HG02763 (cell line): ENCODE data around the gene SMIM14.
"Not testable (repeated sequence)": the region's sequence is repeated elsewhere in the genome, so short reads cannot be mapped to it uniquely, and the experiment has no call there.

ENCODE experiments used
- ATAC-seq: cut with Tn5 transposase; IDR thresholded peaks from one replicate; pipeline ENCODE4 v1.9.1; 2021; ENCODE audit warnings: mild to moderate bottlenecking, moderate library complexity; ENCODE audit not compliant: unreplicated experiment

SMIM14 gene

DNA sequence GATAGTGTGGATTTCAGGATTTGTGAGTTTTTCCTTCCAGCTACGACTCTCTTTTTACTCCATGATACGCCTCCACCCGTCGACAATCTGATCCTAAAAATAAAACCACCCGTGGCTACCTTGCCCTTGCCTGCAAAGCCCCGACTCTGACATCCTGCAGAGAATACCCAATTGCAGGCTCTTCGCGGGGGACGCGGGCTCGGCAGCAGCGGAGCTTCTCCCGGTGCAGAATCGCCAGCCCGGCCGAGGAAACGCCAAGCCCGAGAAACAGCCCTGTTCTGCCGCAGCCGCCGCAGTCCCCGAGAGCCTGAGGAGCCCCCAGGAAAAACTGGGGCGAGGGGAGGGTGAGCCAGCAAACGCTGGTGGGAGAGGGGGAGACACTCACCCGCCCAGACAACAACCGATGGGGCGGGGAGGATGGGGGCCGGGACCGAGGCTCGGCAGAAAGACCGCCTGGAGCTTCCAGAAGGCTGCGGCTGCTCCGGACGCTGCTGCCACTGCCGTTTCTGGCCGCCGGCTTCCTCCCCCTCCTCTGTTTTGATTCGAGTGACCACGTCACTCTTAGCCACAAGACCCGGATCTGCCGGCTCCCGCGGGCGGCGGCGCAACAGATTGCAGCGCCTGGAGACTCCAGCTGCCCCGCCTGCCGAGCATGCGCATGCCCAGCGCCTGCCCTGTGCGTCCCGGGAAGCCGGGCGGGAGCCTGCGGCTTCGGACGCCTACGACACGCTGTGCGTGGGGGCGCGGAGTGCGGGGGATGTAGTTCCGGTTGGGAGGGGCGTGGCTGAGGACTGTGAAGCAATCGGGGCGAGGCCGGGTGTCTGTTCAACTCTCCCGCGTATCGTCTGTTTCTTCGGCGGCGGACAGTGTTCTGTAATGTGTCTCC lies at the start of gene SMIM14:
Gene SMIM14 (minus strand): TSS at position 512 of the 886 bp plus-strand sequence. CDS start 33,720 bp downstream, outside the sequence.
- peak; percentile 82 for ATAC-seq

DNA sequence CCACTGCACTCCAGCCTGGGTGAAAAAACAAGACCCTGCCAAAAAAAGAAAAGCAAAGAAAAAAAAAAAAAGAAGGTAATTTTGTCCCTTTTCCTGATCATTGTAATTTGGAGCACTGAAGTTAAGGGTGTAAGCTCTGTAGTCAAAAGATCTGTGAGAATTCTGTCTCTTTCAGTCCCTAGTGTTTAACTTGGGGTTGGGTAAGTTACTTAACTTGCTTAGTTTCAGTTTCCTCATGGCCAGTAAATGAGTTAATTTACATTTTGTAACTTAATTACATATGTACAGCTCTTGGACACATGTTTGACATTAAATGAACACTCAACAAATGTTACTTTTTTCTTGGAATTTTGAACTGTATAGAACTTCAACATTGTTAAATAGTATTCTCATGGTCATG lies 48.3 kb upstream of the SMIM14 start:
- no peak for ATAC-seq

DNA sequence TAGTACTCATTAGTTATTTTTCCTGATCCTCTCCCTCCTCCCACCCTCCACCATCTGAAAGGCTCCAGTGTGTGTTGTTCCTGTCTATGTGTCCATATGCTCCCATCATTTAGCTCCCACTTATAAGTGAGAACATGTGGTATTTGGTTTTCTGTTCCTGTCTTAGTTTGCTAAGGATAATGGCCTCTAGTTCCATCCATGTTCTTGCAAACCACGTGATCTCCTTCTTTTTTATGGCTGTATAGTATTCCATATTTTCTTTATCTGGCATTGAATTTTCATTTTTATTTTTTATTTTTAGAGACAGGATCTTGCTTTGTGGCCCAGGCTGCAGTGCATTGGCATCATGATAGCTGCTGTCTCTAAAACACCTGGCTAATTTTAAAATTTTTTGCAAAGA lies 47.3 kb upstream of the SMIM14 start:
- no peak for ATAC-seq

DNA sequence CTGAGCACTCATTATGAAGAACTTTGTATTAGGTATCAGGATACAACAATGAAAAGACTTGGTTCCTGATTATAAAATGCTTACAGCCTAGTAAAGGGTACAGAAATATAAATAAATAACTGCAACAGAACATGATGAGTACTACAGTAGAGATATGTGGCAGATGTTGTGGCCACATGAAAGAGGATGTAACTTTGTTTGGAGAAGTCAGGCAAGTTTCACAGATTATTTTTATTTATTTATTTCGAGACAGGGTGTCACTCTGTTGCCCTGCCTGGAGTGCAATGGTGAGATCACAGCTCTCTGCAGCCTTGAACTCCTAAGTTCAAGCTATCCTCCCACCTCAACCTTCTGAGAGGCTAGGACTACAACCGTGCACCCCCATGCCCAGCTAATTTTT lies 43.5 kb upstream of the SMIM14 start:
- no peak for ATAC-seq

DNA sequence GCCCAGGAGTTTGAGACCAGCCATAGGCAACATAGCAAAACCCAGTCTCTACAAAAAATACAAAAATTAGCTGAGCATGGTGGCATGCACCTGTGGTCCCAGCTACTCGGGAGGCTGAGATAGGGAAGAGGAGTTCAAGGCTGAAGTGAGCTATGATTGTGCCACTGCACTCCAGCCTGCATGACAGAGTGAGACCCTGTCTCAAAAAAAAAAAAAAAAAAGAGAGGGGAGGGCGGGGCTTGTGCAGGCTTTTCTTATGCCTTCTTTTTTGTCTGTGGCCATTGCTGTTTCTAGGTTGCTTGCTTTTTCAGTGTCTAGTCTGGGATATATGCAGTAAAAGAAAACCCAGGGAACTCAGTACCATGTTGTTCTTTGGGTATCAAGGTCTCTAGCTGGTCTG lies 42.3 kb upstream of the SMIM14 start:
- not testable (repeated sequence) for ATAC-seq

DNA sequence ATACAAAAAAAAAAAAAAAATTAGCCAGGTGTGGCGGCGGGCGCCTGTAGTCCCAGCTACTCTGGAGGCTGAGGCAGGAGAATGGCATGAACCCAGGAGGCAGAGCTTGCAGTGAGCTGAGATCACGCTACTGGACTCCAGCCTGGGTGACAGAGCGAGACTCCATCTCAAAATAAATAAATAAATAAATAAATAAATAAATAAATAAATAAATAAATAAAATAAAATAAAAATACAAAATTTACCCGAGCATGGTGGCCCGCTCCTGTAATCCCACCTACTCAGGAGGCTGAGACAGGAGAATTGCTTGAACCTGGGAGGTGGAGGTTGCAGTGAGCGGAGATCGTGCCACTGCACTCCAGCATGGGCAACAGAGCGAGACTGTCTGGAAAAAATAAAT lies 37.0 kb upstream of the SMIM14 start:
- not testable (repeated sequence) for ATAC-seq

DNA sequence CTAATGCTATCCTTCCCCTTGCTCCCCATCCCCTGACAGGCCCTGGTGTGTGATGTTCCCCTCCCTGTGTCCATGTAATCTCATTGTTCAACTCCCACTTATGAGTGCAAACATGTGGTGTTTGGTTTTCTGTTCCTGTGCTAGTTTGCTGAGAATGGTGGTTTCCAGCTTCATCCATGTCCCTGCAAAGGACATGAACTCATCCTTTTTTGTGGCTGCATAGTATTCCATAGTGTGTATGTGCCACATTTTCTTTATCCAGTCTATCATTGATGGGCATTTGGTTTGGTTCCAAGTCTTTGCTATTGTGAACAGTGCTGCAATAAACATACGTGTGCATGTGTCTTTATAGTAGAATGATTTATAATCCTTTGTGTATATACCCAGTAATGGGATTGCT lies 31.6 kb upstream of the SMIM14 start:
- not testable (repeated sequence) for ATAC-seq

DNA sequence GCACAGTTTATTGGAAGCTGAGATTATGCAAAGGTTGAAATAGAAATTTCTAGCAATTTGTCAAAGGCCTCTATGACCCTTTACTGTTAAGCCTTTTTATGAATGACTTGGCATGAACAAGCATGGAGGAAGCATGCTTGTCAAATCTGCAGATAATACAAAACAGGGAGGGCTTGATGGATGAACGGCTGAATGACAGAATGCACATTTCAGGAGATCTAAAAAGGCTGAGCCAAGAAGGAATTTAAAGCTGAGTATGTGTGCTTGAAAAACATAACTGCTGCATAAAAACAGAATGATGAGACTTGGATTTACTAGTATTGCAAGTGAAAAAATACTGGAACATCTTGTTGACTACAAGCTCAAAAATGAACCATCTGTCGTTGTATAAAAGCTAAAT lies 30.2 kb upstream of the SMIM14 start:
- no peak for ATAC-seq

DNA sequence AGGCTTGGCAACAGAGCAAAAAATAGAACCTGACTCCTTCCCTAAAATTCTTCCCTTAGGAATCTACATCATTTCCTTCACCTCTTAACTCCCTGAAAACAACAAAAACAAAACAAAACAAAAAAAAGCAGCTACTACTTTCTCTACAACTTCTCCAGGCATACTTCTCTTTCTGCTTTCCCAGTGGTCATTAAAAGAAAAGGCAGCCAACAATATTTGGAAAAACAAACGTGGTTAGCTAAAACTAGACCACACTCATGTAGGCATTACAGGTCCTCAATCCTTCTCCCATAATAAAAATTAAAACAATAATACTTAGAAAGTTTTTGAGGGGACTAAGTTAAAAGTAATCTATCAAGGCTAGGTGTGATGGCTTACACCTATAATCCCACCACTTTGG lies 29.0 kb upstream of the SMIM14 start:
- no peak for ATAC-seq

DNA sequence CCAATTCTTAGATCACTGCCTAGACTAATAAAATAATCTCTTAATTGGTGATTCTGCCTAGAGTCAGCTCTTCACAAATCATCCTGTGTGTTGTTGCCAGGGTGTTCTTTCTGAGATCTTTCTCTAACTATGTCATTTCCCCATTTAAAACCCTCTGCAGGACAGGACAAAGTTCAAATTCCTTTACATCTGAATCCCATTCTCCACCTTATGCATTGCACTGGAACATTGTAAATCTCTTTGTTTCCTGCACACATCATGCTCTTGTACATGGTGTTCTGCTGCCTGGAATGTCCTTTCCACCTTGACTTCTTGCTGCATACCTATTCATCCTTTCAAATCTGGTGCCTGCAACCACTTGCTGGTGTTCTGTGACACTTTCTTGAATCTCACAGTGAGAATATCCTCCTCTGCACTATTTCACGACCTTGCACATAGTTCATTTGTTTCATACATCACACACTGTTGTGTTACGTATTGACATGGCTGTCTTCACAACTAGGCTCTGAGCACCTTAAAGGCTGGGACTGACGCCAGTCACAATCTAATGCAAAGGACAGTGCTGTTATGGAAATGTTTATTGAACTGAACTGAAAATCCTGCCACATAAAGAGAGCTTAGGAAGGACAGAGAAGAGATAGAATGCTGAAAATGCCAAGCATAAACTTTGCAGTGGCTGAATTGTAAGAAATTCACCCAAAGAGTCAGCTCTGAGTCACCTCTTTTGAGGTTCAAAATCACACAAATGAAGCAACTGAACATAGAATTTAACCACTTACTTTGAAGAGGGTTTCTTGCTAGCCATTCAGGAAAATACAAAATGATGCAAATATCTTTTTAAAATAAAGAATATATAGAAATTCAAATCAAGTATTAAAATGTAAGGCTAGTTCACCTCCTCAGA lies 26.4 kb upstream of the SMIM14 start:
- no peak for ATAC-seq

DNA sequence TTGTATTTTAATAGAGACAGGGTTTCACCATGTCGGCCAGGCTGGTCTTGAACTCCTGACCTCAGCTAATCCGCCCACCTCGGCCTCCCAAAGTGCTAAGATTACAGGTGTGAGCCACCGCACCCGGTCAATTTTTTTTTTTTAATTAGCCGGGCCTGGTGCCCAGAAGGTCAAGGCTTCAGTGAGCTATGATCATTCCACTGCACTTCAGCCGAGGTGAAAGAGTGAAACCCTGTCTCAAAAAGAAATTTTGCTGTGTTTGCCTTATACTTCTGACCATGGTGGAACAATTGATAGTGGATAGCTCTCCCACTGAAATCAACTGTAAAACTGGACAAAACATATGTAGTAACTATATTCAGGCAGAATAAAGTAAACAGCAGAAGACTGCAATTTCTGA lies 24.0 kb upstream of the SMIM14 start:
- no peak for ATAC-seq

DNA sequence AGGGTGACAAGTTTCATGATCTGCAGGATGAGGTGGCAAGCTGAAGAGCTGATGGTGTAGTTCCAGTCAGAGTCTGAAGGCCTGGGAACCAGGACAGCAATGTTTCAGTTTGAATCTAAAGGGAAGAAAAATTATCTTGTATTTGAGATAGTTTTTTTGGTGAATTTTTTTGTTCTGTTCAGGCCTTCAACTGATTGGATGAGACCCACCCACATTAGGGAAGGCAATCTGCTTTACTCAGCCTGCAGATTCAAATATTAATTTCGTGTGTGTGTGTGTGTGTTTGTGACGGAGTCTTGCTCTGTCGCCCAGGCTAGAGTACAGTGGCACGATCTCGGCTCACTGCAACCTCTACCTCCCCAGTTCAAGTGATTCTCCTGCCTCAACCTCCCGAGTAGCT lies 22.1 kb upstream of the SMIM14 start:
- ATAC-seq, result no peak

DNA sequence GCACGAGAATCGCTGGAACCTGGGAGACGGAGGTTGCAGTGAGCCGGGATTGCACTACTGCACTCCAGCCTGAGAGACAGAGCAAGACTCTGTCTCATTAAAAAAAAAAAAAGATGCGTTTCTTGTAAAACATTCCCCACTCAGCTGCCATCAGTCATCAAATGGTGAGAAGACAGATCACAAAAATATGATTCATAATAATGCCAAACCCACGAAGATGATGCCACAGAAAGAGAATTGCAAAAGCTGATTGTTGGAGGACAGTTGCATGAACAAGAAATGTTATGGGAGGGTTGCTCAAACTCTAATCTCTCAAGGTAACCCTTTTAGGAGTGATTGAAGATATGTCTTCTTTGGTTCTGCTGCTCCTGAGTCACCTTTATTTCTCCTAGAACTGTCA lies 21.4 kb upstream of the SMIM14 start:
- no peak for ATAC-seq

DNA sequence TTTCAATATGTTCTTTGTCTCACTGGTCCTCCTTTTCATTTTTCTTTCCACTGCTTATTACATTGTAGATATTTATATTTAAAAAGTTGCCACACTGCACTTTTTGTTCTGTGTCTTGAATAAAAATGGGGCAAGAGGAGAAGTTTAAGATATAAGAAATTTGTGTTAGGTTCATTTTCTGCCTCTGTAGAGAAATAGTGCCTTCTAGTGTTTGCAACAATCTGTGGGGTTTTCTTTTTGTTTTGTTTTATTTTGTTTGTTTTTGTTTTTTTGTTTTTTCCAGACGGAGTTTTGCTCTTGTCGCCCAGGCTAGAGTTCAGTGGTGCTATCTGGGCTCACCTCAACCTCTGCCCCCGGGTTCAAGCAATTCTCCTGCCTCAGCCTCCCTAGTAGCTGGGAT lies 20.1 kb upstream of the SMIM14 start:
- ATAC-seq, result no peak

DNA sequence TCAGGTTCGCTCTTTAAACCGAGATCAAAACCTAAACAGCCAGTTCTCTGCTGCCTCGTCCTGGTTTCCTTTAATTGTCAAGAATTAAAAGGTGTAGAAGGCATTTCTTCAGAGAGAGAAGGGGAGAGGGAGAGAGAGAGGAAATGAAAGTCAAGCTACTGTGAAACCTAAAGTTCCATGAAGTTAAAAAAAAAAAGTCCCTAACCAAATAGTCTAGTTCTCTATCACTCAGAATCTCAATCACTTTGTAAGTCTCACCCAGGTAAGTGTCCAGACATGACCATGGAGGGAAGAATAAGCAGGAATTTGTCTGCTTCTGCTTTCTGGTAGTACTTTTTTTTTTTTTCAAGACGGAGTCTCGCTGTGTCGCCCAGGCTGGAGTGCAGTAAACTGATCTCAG lies 18.8 kb upstream of the SMIM14 start:
- ATAC-seq, result peak; percentile 72

DNA sequence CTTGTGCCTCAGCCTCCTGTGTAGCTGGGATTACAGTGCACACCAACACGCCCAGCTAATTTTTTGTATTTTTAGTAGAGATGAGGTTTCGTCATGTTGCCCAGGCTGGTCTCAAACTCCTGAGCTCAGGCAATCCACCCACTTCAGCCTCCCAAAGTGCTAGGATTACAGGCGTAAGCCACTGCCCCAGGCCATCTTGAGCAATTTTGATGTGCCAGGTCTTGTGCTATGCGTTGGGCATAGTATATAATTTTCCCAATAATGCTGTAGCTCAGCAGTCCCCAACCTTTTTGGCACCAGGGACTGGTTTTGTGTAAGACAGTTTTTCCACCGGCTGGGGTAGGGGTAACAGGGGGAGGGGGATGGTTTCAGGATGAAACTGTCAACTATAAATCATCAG lies 18.0 kb upstream of the SMIM14 start:
- ATAC-seq, result not testable (repeated sequence)

DNA sequence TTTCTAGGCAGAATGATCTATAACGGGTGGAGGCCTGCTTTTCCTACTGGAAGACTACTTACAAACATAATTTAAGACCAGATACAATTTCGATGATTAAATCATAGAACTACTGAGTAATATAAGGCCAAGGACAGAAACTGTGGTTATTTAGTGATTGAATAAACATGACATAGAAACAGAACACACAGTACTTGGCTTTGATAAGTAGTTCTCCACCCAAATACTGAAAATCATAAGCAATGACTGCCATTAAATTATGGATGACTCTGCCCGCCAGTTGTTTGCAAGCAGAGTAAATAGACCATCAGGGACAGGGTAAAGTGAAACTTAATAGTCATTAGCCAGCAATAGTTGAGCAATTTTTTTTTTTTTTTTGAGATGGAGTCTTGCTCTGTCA lies 17.2 kb upstream of the SMIM14 start:
- ATAC-seq, result no peak

DNA sequence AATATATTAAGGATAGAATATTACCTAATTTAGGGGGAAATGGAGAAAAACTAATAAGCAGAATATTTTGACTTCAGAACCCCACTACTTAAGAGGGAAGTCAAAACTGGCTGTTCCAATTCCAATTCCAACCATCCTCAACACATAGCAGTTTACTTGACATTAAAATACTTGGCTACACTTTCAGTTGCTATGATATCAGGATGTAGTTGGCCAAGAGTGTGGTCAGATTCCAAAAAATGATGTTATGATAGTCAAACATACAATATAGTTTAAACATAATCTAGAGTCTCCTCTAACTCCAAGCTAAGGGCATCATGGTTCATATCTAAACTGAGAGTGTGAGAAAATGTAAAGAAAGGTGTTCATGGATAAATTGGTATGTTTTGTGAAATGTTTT lies 16.5 kb upstream of the SMIM14 start:
- no peak for ATAC-seq

DNA sequence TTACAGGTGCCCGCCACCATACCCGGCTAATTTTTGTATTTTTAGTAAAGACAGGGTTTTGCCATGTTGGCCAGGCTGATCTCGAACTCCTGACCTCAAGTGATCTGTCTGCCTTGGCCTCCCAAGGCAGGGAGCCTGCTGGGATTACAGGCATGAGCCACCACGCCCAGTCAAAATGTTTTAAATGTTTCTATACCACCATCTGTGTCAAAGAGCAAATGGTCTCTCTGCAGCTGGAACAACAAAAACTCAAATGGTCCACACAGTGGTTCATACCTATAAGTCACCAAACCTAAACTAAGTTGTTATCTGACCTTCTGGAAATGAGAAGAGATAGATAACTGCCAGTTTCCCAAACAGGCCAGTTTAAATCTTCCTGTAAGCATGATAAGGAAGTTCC lies 12.9 kb upstream of the SMIM14 start:
- not testable (repeated sequence) for ATAC-seq

DNA sequence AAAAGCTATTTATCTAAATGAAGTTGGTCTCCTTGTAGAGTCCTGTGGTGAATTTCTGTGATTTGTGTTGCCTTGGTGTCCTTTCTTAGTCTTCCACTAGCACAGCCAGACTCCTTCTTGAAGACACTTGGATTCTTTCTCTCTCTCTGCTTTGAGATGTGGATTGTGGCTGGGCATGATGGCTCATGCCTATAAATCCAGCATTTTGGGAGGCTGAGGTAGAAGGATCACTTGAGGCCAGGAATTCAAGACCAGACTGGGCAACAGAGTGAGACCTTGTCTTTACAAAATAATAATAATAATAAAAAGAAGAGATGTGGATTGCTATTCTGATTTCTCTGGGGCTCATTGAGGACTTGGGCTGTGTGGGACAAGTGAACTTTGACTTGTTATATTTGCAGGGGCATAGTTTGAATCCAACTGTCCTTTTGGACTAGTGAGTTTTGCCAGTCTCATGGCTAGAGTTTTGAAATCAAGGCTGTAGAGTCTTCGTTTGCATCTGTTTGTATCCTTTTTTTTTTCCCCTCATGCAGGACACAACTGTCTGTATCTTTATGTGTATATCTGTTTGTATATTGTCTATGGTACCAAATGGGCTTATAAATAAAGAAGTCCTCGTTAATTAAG lies 11.1 kb upstream of the SMIM14 start:
- no peak for ATAC-seq

DNA sequence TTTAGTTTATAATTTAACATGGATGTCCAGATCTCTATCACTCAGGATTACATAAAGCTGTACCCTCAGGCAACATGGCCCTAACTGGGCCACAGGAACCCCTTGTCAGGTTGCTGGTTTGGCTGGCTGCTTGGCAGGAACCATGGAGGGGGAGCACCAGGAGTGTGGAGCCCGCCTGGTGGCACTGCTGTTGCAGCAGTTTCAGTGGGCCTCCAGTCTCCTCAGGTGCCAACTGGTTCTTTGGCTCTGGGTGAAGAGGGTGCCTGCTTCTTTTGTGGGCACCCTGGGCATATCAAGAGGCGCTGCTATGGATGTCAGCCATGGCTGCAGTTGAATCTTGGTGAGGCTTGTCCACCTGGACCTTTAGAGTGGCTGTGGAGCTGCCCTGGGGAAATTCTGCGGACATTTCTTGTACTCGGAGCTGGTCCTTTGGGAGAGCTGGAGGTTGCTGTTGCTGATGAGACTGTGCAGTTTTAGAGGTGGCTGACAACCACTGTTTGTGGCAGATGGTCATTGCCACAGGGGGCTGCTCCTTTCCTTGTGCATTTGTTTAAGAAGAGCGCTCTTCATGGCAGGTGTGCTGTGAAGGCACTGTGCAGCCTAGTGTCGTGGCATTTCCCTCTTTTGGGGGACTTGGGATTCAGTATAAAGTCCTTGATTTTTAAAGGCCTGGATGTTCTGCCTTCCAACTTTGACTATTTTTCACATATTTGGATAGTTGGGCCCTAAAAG lies 10.3 kb upstream of the SMIM14 start:
- ATAC-seq, result no peak
